GM12801 (cell line): ENCODE results near the gene RNF182.

ENCODE experiments used
- CTCF ChIP-seq: IDR thresholded peaks from one replicate; pipeline ENCODE4 v1.5.1; 2011; ENCODE audit warnings: control low read depth; ENCODE audit not compliant: insufficient read length; ENCODE audit errors: extremely low read depth

The RNF182 gene

GRCh38 chr6:13892017-13892645 lies 32.6 kb upstream of the RNF182 start:
- no peak for TF ChIP-seq CTCF

GRCh38 chr6:13902922-13903321 lies 21.8 kb upstream of the RNF182 start:
- no peak for TF ChIP-seq CTCF

DNA sequence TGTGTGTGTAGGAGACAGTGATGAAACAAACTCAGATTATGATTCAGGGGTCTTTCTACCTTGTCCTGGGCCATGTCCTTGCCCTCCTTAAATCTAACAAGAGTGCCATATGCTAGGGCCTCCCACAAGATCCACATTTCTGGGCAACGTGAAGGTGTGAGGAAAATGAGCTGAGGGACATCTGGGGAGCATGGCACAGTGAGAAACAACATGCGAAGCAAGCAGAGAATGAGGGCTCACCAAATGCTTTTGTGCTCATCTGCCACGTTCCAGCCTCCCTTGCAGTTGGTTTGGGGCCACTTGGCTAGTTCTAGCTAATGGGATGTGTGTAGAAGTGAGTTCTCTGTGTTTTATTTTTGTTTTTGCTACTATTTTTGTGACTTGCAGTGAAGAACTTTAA lies 21.4 kb upstream of the RNF182 start:
- TF ChIP-seq CTCF: no peak

DNA sequence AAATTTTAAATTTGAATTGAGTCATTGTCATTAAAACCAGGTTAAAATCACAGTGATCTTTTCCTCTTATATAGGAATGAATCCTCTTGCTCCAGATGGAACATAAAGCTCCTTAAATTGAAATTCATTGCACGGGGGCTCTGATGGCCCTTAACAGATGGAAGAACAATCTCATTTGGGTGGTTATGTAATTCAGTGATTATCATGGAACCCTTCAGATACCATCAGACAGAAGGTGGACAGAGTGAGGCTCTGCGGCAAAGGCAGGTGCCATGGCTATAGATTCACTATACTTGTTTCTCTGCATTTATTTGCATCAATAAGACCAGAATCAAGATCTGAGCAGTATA lies 17.8 kb upstream of the RNF182 start:
- no peak for TF ChIP-seq CTCF

- no peak for TF ChIP-seq CTCF
Observed at GRCh38 chr6:13907614-13908215, 17.0 kb upstream of the RNF182 start.

GRCh38 chr6:13908955-13909381 lies 15.8 kb upstream of the RNF182 start:
- no peak for TF ChIP-seq CTCF

GRCh38 chr6:13910443-13910842 lies 14.3 kb upstream of the RNF182 start:
- no peak for TF ChIP-seq CTCF
